Measurements from ENCODE around the gene USP17L26.
"Not testable (repeated sequence)": the region's sequence is repeated elsewhere in the genome, so short reads cannot be mapped to it uniquely, and the experiment has no call there.

DNA sequence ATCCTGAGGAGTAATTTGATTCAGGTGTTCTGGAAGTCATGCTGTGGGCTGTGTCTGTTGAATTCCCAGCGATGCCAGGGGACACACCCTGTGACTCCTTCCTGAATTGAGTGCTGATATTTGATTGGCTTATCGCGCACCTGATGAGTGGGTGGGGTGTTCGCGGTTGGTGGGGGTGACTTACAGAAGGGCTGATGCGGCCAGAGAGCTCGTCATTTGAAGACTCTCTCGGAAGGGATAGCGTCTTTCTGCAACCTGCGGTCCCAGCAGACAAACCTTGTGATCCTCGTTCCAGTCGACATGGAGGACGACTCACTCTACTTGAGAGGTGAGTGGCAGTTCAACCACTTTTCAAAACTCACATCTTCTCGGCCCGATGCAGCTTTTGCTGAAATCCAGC is 14.1 kb downstream of the USP17L26 start, which contains the start of gene USP17L28:
- not testable (repeated sequence) for TF ChIP-seq NFYB (IDR thresholded peaks at IDR 0.05; ENCODE audit: insufficient read depth, low read depth, low read length); HDAC6 (IDR thresholded peaks at IDR 0.05; ENCODE audit: unreplicated experiment); POLR2A (IDR thresholded peaks at IDR 0.05; ENCODE audit: low read depth, low read length); NR2C2 (IDR thresholded peaks at IDR 0.05; ENCODE audit: borderline replicate concordance, control insufficient read depth, insufficient read length, low read depth); TCF3 (IDR thresholded peaks at IDR 0.05; ENCODE audit: borderline replicate concordance, insufficient read depth, low read depth, low read length)
- TF ChIP-seq, protein P1, sequence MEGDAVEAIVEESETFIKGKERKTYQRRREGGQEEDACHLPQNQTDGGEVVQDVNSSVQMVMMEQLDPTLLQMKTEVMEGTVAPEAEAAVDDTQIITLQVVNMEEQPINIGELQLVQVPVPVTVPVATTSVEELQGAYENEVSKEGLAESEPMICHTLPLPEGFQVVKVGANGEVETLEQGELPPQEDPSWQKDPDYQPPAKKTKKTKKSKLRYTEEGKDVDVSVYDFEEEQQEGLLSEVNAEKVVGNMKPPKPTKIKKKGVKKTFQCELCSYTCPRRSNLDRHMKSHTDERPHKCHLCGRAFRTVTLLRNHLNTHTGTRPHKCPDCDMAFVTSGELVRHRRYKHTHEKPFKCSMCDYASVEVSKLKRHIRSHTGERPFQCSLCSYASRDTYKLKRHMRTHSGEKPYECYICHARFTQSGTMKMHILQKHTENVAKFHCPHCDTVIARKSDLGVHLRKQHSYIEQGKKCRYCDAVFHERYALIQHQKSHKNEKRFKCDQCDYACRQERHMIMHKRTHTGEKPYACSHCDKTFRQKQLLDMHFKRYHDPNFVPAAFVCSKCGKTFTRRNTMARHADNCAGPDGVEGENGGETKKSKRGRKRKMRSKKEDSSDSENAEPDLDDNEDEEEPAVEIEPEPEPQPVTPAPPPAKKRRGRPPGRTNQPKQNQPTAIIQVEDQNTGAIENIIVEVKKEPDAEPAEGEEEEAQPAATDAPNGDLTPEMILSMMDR (IDR thresholded peaks at IDR 0.05 in 2 of 3, conservative IDR thresholded peaks at IDR 0.05 in 1 of 3; ENCODE audit: control insufficient read depth in 2 of 3, extremely low read depth in 1 of 3, insufficient read depth in 1 of 3, low read depth in 3 of 3, low read length in 3 of 3) = not testable (repeated sequence)
